GM18907 (cell line): ENCODE data around the gene ANO7.
"Not testable (repeated sequence)": the region's sequence is repeated elsewhere in the genome, so short reads cannot be mapped to it uniquely, and the experiment has no call there.

Source experiments
- ATAC-seq: cut with Tn5 transposase; IDR thresholded peaks from one replicate; pipeline ENCODE4 v1.9.1; 2021; ENCODE audit warnings: mild to moderate bottlenecking, moderate library complexity; ENCODE audit not compliant: unreplicated experiment

Gene ANO7

GRCh38 chr2:241189856-241190201 is 1.4 kb downstream of the ANO7 start:
- ATAC-seq: no peak

- no peak for ATAC-seq
Observed at GRCh38 chr2:241190291-241190981, 2.0 kb downstream of the ANO7 start.

GRCh38 chr2:241191081-241191480 is 2.6 kb downstream of the ANO7 start:
- no peak for ATAC-seq

GRCh38 chr2:241193271-241193670 is 4.8 kb downstream of the ANO7 start:
- ATAC-seq: no peak

GRCh38 chr2:241194811-241195210 is 6.3 kb downstream of the ANO7 start:
- ATAC-seq: no peak

- no peak for ATAC-seq
Observed at GRCh38 chr2:241195506-241196130, 7.1 kb downstream of the ANO7 start.

GRCh38 chr2:241197246-241197645 is 8.8 kb downstream of the ANO7 start:
- not testable (repeated sequence) for ATAC-seq

- no peak for ATAC-seq
Observed at GRCh38 chr2:241197947-241198346, 9.5 kb downstream of the ANO7 start.

- no peak for ATAC-seq
Observed at GRCh38 chr2:241198381-241199279, 10.2 kb downstream of the ANO7 start.

- ATAC-seq: no peak
Observed at GRCh38 chr2:241199286-241199685, 10.8 kb downstream of the ANO7 start.

- no peak for ATAC-seq
Observed at GRCh38 chr2:241199897-241200821, 11.7 kb downstream of the ANO7 start.

- ATAC-seq: no peak
Observed at GRCh38 chr2:241200822-241201395, 12.4 kb downstream of the ANO7 start.

- ATAC-seq: no peak
Observed at GRCh38 chr2:241201445-241202267, 13.2 kb downstream of the ANO7 start.

GRCh38 chr2:241202268-241202585 is 13.8 kb downstream of the ANO7 start:
- no peak for ATAC-seq

- no peak for ATAC-seq
Observed at GRCh38 chr2:241202681-241203080, 14.2 kb downstream of the ANO7 start.

GRCh38 chr2:241203218-241204009 is 14.9 kb downstream of the ANO7 start:
- ATAC-seq: no peak

GRCh38 chr2:241204010-241204384 is 15.5 kb downstream of the ANO7 start:
- ATAC-seq: no peak

GRCh38 chr2:241204490-241204889 is 16.0 kb downstream of the ANO7 start:
- ATAC-seq: no peak

GRCh38 chr2:241205086-241205485 is 16.6 kb downstream of the ANO7 start:
- no peak for ATAC-seq
